Liver (tissue), 3 donors: ENCODE results near the gene CNOT8.
A peak's percentile ranks its signal among the peaks of the same experiment; 100 is the strongest.

Source experiments
- GABPA ChIP-seq, 2 donors: IDR thresholded peaks in 1 of 2; conservative IDR thresholded peaks in 1 of 2; 2 replicates each; pipeline ENCODE4 v1.6.1; 2016; ENCODE audit warnings: antibody characterized with exemption in 2 of 2, mild to moderate bottlenecking in 1 of 2, moderate library complexity in 1 of 2
- YY1 ChIP-seq: IDR thresholded peaks from 2 replicates; pipeline ENCODE4 v1.6.1; 2016; ENCODE audit warnings: antibody characterized with exemption, mild to moderate bottlenecking
- TF ChIP-seq, protein P1 (sequence below): fragments of 150-350 bp; IDR thresholded peaks from 2 replicates; pipeline ENCODE4 v1.5.1; 2017; ENCODE audit warnings: improper control_type of control experiment, low read depth, low read length; ENCODE audit not compliant: missing input control
- TF ChIP-seq, protein P2 (sequence below): IDR thresholded peaks from 2 replicates; pipeline ENCODE4 v1.6.1; 2016; ENCODE audit warnings: antibody characterized with exemption
- donor health status: healthy.
- donor health status: healthy.

DNA sequence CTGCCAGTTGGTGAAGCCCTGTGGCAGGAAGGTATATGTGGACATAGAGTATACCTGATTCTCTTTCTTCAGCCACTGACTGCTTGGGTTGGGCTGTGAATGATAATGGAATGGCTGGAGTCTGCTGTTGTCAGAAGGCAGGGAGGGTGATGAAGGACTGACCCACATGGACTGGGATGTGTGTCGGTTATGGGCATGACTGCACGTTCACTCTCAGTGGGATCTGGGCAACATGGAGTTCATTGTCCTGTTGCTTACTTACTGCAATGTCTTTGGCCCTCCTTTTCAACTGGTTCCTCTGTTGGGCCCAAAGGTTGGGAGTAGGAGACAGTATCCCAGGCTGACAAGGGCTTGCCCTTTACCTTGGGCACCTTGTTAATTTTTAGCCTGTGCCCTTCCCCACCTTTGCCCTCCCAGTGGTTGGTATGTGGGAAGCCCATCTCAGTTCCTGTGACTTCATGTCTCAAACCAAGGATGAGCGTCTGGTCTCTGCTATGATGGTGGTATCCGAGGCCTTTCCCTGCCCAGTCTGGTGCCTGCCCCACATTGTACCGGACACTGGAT, 42.7 kb upstream of the CNOT8 start:
- TF ChIP-seq, protein P1, sequence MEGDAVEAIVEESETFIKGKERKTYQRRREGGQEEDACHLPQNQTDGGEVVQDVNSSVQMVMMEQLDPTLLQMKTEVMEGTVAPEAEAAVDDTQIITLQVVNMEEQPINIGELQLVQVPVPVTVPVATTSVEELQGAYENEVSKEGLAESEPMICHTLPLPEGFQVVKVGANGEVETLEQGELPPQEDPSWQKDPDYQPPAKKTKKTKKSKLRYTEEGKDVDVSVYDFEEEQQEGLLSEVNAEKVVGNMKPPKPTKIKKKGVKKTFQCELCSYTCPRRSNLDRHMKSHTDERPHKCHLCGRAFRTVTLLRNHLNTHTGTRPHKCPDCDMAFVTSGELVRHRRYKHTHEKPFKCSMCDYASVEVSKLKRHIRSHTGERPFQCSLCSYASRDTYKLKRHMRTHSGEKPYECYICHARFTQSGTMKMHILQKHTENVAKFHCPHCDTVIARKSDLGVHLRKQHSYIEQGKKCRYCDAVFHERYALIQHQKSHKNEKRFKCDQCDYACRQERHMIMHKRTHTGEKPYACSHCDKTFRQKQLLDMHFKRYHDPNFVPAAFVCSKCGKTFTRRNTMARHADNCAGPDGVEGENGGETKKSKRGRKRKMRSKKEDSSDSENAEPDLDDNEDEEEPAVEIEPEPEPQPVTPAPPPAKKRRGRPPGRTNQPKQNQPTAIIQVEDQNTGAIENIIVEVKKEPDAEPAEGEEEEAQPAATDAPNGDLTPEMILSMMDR = no peak
- TF ChIP-seq YY1 (peak; percentile 19), GABPA (IDR thresholded peaks at IDR 0.05 in 1 of 2, conservative IDR thresholded peaks at IDR 0.05 in 1 of 2) (no peak)
- TF ChIP-seq, protein P2, sequence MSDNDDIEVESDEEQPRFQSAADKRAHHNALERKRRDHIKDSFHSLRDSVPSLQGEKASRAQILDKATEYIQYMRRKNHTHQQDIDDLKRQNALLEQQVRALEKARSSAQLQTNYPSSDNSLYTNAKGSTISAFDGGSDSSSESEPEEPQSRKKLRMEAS = no peak
